Activated T-cell treated with anti-CD3 and anti-CD28 coated beads, Interleukin-2, amount 50 U/mL, for 48 hours (primary cell): ENCODE results near the gene RO60.
"Not testable (repeated sequence)": the region's sequence is repeated elsewhere in the genome, so short reads cannot be mapped to it uniquely, and the experiment has no call there.

ENCODE experiments used
- DNase-seq, 2 experiments: peaks; one replicate each; pipeline ENCODE4 v3.0.0-alpha.2; 2020

The RO60 gene

GRCh38 chr1:193059282-193060114, at the start of gene RO60, which contains the start of gene UCHL5:
TSS of gene RO60 (plus strand) at chr1:193059612. CDS start at chr1:193069055, 9,443 bp downstream.
TSS of gene UCHL5 (minus strand) at chr1:193059360. CDS start at chr1:193059260, 100 bp downstream.
- DNase-seq = peak; percentile 94

GRCh38 chr1:193011406-193011805, 48.0 kb upstream of the RO60 start:
- DNase-seq = no peak

GRCh38 chr1:193013005-193013404, 46.4 kb upstream of the RO60 start:
- DNase-seq = no peak

- DNase-seq = no peak
These were observed 45.7 kb upstream of the RO60 start for GRCh38 chr1:193013707-193014106.

GRCh38 chr1:193014400-193014799, 45.0 kb upstream of the RO60 start:
- no peak for DNase-seq

GRCh38 chr1:193016788-193017187, 42.6 kb upstream of the RO60 start:
- DNase-seq = no peak

GRCh38 chr1:193019442-193020026, 39.9 kb upstream of the RO60 start:
- DNase-seq = no peak

- DNase-seq = no peak
These were observed 34.2 kb upstream of the RO60 start for GRCh38 chr1:193025218-193025617.

GRCh38 chr1:193030280-193030679, 29.1 kb upstream of the RO60 start:
- no peak for DNase-seq

- DNase-seq = no peak
These were observed 28.0 kb upstream of the RO60 start for GRCh38 chr1:193031431-193031830.

- not testable (repeated sequence) for DNase-seq
These were observed 26.6 kb upstream of the RO60 start for GRCh38 chr1:193032643-193033427.

- no peak for DNase-seq
These were observed 25.8 kb upstream of the RO60 start for GRCh38 chr1:193033610-193034009.

GRCh38 chr1:193036337-193037047, 22.9 kb upstream of the RO60 start:
- DNase-seq = no peak

- DNase-seq = no peak
These were observed 19.4 kb upstream of the RO60 start for GRCh38 chr1:193040011-193040410.

- no peak for DNase-seq
These were observed 16.4 kb upstream of the RO60 start for GRCh38 chr1:193042766-193043691.

GRCh38 chr1:193048913-193049312, 10.5 kb upstream of the RO60 start:
- not testable (repeated sequence) for DNase-seq

GRCh38 chr1:193054169-193054675, 5.2 kb upstream of the RO60 start:
- no peak for DNase-seq

GRCh38 chr1:193058529-193059281, 707 bp upstream of the RO60 start:
- peak; percentile 82 to 83 for DNase-seq

- no peak for DNase-seq
These were observed 647 bp downstream of the RO60 start for GRCh38 chr1:193060115-193060403.

GRCh38 chr1:193060406-193060805, 994 bp downstream of the RO60 start:
- DNase-seq = no peak

- DNase-seq = no peak
These were observed 1.5 kb downstream of the RO60 start for GRCh38 chr1:193060938-193061337.
